Measurements from ENCODE around the gene PDE8B. TPM values are rescaled to one million over a fixed set of nuclear protein-coding genes. Genes with fewer than 3 reads are reported as not detected.

Gene PDE8B
- total RNA-seq, 4 donors from 2014 or later = 13.0 to 54.4 (median 27.3) TPM

DNA sequence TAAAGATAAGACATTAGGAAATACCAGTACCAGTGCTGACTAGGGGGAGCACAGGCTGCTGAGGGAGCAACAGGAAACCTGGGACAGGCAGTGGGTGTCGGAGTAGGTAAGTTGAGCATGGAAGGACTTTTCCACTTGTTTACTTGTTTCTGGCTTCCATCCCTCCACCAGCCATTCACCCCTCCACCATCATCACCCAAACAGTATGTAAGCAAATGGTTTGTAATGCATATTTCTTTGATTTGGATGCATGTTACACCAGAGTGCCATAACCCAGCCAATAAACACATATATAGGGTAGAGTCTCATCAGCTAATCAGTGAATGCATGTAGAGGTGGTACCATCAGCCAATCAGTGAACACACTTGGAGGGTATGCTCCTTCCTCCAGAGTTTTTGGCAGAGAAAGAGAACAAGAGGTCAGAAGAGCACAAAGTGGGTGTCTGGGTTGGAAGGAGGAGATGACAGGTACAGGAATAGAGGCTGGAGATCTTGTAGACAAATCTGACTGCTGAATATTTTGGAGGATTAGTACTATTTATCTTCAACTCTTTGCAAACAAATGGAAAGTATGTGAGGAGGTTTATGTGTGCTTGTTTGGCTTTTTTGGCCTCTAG, 37.7 kb upstream of the PDE8B start:
- TF ChIP-seq, protein P1, sequence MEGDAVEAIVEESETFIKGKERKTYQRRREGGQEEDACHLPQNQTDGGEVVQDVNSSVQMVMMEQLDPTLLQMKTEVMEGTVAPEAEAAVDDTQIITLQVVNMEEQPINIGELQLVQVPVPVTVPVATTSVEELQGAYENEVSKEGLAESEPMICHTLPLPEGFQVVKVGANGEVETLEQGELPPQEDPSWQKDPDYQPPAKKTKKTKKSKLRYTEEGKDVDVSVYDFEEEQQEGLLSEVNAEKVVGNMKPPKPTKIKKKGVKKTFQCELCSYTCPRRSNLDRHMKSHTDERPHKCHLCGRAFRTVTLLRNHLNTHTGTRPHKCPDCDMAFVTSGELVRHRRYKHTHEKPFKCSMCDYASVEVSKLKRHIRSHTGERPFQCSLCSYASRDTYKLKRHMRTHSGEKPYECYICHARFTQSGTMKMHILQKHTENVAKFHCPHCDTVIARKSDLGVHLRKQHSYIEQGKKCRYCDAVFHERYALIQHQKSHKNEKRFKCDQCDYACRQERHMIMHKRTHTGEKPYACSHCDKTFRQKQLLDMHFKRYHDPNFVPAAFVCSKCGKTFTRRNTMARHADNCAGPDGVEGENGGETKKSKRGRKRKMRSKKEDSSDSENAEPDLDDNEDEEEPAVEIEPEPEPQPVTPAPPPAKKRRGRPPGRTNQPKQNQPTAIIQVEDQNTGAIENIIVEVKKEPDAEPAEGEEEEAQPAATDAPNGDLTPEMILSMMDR (IDR thresholded peaks at IDR 0.05) = no peak
- no peak for TF ChIP-seq POLR2A (IDR thresholded peaks at IDR 0.05)
- DNase-seq = no peak
- no peaks in the 10 kb centered on the region for H3K36me3 ChIP-seq
- H3K27me3 ChIP-seq = no peaks in the 10 kb centered on the region
- no peak overlapping the region for H3K4me3 ChIP-seq
- peaks cover 0 to 1% of the 10 kb centered on the region in 2 donors for H3K4me1 ChIP-seq
- H3K27ac ChIP-seq = no peak overlapping the region
- no peaks in the 10 kb centered on the region for H3K9me3 ChIP-seq
- intact Hi-C loops (cut with DNase I; ENCODE audit: low total_unique reads) = no loop called here

DNA sequence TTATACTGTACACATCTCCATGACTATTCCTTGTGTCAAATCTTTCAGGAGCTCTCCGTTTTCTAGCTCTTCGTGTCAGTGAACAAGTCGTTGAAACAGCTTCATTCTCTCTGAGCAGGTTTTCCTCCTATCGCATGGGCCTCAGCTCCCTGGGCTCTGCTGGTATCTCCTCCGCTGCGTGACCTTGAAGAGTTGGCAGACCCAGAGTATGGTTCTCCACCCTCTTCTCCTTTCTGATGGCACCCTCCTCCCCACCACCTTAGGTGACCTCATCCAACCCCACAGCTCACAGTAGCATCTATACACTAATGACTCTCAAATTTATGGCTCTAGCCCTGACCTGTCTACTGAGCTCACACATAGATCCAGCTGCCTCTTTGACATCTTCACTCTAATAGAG, 36.0 kb upstream of the PDE8B start:
- H3K27me3 ChIP-seq = no peaks in the 10 kb centered on the region
- H3K9me3 ChIP-seq = no peaks in the 10 kb centered on the region
- no peak overlapping the region for H3K4me3 ChIP-seq
- H3K4me1 ChIP-seq = no peaks in the 10 kb centered on the region
- no peak for DNase-seq
- no peak for TF ChIP-seq POLR2A (IDR thresholded peaks at IDR 0.05)
- TF ChIP-seq, protein P1 (IDR thresholded peaks at IDR 0.05) = no peak
- no peak overlapping the region for H3K27ac ChIP-seq
- intact Hi-C loops (cut with DNase I; ENCODE audit: low total_unique reads) = no loop called here
- H3K36me3 ChIP-seq = no peaks in the 10 kb centered on the region

DNA sequence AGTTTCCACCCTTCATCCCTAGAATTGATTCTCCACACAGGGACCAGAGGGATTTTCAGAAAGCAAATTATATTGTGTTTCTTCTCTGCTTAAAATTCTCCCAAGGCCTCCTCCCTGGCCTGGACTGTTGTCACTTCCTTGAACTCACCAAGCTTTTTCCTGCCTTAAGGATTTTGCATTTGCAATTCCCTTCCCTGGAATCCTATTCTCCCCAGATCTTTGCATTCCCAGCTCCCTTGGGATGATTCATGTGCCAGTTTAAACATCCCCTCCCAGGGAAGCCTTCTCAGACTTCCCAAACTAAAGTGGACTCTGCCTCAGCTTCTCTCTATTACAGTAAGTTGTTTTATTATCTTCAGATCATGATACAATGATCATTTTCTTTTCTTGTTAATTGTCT, 35.2 kb upstream of the PDE8B start:
- H3K27ac ChIP-seq = no peak overlapping the region
- H3K36me3 ChIP-seq = no peaks in the 10 kb centered on the region
- no peaks in the 10 kb centered on the region for H3K4me1 ChIP-seq
- intact Hi-C loops (cut with DNase I; ENCODE audit: low total_unique reads) = no loop called here
- H3K27me3 ChIP-seq = no peaks in the 10 kb centered on the region
- no peaks in the 10 kb centered on the region for H3K9me3 ChIP-seq
- H3K4me3 ChIP-seq = no peak overlapping the region
- no peak for TF ChIP-seq POLR2A (IDR thresholded peaks at IDR 0.05)
- DNase-seq = no peak

DNA sequence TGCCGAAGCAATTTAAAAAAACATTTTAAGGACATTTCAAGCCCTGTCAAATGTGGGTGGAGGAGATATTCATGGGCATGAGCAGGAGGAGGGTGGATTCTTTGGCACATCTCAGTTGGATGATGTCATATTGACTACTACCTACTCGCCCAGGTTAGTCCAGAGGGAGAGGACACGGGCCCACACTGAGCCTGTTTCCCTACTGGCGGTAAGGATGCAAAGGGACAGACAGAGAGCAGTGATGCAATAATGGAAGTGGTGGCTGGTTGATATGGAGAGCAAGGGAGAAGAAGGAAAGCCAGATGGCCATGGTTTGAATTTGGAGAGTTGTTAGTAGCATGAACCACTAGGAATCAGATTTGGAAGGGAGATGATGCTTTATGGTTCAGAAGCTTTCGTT, 34.1 kb upstream of the PDE8B start:
- no peaks in the 10 kb centered on the region for H3K9me3 ChIP-seq
- no peaks in the 10 kb centered on the region for H3K4me1 ChIP-seq
- TF ChIP-seq POLR2A (IDR thresholded peaks at IDR 0.05) = no peak
- TF ChIP-seq, protein P1 (IDR thresholded peaks at IDR 0.05) = no peak
- intact Hi-C loops (cut with DNase I; ENCODE audit: low total_unique reads) = no loop called here
- no peak for DNase-seq
- no peak overlapping the region for H3K4me3 ChIP-seq
- no peak overlapping the region for H3K27ac ChIP-seq
- no peaks in the 10 kb centered on the region for H3K27me3 ChIP-seq
- no peaks in the 10 kb centered on the region for H3K36me3 ChIP-seq

DNA sequence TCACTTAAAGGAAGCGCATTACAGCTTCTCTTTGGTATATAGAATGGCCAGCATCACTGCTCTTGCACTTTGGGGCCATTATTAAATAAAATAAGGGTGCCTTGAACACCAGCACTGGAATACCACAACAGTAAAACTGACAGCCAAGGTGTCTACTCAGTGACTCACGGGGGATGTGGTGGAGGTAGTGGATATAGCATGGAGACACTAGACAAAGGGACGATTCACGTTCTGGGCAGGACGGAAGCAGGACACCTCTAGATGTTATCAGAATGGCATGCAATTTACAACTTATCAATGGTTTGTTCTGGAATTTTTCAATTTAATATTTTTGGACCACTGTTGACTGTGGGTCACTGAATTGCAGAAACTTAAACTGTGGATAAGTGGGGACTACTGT, 32.9 kb upstream of the PDE8B start:
- Histone ChIP-seq H3K4me1 (no peaks in the 10 kb centered on the region), H3K9me3 (no peaks in the 10 kb centered on the region), H3K27ac (no peak overlapping the region), H3K36me3 (no peaks in the 10 kb centered on the region), H3K4me3 (no peak overlapping the region), H3K27me3 (no peaks in the 10 kb centered on the region)
- TF ChIP-seq, protein P1 (IDR thresholded peaks at IDR 0.05) = no peak
- no peak for TF ChIP-seq POLR2A (IDR thresholded peaks at IDR 0.05)
- intact Hi-C loops (cut with DNase I; ENCODE audit: low total_unique reads) = no loop called here
- DNase-seq = no peak
